Measurements from ENCODE around the gene RASSF5. TPM values are rescaled to one million over a fixed set of nuclear protein-coding genes. Genes with fewer than 3 reads are reported as not detected.

The RASSF5 gene
- total and polyA plus RNA-seq, 10 of the 15 experiments (the other 5 are each of a cell fraction or from before 2014, with no cell fraction given), result 14.0 to 89.6 (median 68.9) TPM

- TF ChIP-seq, protein P1, sequence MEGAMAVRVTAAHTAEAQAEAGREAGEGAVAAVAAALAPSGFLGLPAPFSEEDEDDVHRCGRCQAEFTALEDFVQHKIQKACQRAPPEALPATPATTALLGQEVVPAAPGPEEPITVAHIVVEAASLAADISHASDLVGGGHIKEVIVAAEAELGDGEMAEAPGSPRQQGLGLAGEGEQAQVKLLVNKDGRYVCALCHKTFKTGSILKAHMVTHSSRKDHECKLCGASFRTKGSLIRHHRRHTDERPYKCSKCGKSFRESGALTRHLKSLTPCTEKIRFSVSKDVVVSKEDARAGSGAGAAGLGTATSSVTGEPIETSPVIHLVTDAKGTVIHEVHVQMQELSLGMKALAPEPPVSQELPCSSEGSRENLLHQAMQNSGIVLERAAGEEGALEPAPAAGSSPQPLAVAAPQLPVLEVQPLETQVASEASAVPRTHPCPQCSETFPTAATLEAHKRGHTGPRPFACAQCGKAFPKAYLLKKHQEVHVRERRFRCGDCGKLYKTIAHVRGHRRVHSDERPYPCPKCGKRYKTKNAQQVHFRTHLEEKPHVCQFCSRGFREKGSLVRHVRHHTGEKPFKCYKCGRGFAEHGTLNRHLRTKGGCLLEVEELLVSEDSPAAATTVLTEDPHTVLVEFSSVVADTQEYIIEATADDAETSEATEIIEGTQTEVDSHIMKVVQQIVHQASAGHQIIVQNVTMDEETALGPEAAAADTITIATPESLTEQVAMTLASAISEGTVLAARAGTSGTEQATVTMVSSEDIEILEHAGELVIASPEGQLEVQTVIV (IDR thresholded peaks at IDR 0.05; ENCODE audit: borderline replicate concordance, partially characterized antibody), result peak; percentile 75
- peak; percentile 75 for TF ChIP-seq RB1 (IDR thresholded peaks at IDR 0.05; ENCODE audit: borderline replicate concordance)
- TF ChIP-seq USF1 (IDR thresholded peaks at IDR 0.05; ENCODE audit: borderline replicate concordance, extremely low read length, insufficient read depth, low read depth, low read length), result no peak
- 0 out of 2 replicates have a peak, but pooled peaks have one; percentile 60 for TF ChIP-seq WRNIP1 (IDR thresholded peaks at IDR 0.05; ENCODE audit: borderline replicate concordance, low read depth, low read length)
- TF ChIP-seq, protein P2, sequence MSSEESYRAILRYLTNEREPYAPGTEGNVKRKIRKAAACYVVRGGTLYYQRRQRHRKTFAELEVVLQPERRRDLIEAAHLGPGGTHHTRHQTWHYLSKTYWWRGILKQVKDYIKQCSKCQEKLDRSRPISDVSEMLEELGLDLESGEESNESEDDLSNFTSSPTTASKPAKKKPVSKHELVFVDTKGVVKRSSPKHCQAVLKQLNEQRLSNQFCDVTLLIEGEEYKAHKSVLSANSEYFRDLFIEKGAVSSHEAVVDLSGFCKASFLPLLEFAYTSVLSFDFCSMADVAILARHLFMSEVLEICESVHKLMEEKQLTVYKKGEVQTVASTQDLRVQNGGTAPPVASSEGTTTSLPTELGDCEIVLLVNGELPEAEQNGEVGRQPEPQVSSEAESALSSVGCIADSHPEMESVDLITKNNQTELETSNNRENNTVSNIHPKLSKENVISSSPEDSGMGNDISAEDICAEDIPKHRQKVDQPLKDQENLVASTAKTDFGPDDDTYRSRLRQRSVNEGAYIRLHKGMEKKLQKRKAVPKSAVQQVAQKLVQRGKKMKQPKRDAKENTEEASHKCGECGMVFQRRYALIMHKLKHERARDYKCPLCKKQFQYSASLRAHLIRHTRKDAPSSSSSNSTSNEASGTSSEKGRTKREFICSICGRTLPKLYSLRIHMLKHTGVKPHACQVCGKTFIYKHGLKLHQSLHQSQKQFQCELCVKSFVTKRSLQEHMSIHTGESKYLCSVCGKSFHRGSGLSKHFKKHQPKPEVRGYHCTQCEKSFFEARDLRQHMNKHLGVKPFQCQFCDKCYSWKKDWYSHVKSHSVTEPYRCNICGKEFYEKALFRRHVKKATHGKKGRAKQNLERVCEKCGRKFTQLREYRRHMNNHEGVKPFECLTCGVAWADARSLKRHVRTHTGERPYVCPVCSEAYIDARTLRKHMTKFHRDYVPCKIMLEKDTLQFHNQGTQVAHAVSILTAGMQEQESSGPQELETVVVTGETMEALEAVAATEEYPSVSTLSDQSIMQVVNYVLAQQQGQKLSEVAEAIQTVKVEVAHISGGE (CRISPR knock-in tag; IDR thresholded peaks at IDR 0.05), result no peak
- TF ChIP-seq IKZF1 (conservative IDR thresholded peaks at IDR 0.05), result peak; percentile 46
- no peak for TF ChIP-seq IRF3 (IDR thresholded peaks at IDR 0.05)
- no peak for TF ChIP-seq EGR1 (IDR thresholded peaks at IDR 0.05; ENCODE audit: borderline replicate concordance in 1 of 2, low read depth in 2 of 2, low read length in 2 of 2)
- TF ChIP-seq MAX (IDR thresholded peaks at IDR 0.05; ENCODE audit: low read depth, low read length), result no peak
- no peak for TF ChIP-seq STAT3 (IDR thresholded peaks at IDR 0.05; ENCODE audit: low read depth, low read length)
- TF ChIP-seq FOXM1 (IDR thresholded peaks at IDR 0.05; ENCODE audit: low read depth, low read length), result no peak
- no peak for TF ChIP-seq MYC (IDR thresholded peaks at IDR 0.05; ENCODE audit: insufficient read depth, insufficient read length, insufficient replicate concordance, low read length, severe bottlenecking)
- no peak for TF ChIP-seq CHD4 (IDR thresholded peaks at IDR 0.05)
- no peak for TF ChIP-seq BMI1 (IDR thresholded peaks at IDR 0.05; ENCODE audit: borderline replicate concordance)
- TF ChIP-seq EZH2 (IDR thresholded peaks at IDR 0.05; ENCODE audit: borderline replicate concordance, control insufficient read depth, low read depth, low read length), result no peak
- TF ChIP-seq SREBF1 (IDR thresholded peaks at IDR 0.05; ENCODE audit: low read length), result no peak
- no peak for TF ChIP-seq ZNF24 (IDR thresholded peaks at IDR 0.05)
- TF ChIP-seq POLR2A (IDR thresholded peaks at IDR 0.05; ENCODE audit: low read depth, low read length), result peak; percentile 68
- no peak for TF ChIP-seq YBX1 (IDR thresholded peaks at IDR 0.05)
Measured at GRCh38 chr1:206469933-206470691, 37.2 kb upstream of the RASSF5 start, which contains the start of gene IKBKE (continued).
